ENCODE results near the gene GALNT13.

Gene GALNT13

GRCh38 chr2:154133823-154134222 lies 262.1 kb downstream of the GALNT13 start:
- DNase-seq, result no peak

- DNase-seq, result no peak
Observed at GRCh38 chr2:154140249-154141025, 268.7 kb downstream of the GALNT13 start.

- no peak for DNase-seq
Observed at GRCh38 chr2:154142480-154142879, 270.8 kb downstream of the GALNT13 start.

GRCh38 chr2:154143105-154143504 lies 271.4 kb downstream of the GALNT13 start:
- no peak for DNase-seq

- DNase-seq, result no peak
Observed at GRCh38 chr2:154158101-154158500, 286.4 kb downstream of the GALNT13 start.

GRCh38 chr2:154161286-154161685 lies 289.6 kb downstream of the GALNT13 start:
- DNase-seq, result no peak

GRCh38 chr2:154170400-154170799 lies 298.7 kb downstream of the GALNT13 start:
- no peak for DNase-seq

GRCh38 chr2:154173164-154173563 lies 301.4 kb downstream of the GALNT13 start:
- DNase-seq, result no peak

- DNase-seq, result no peak
Observed at GRCh38 chr2:154173919-154174318, 302.2 kb downstream of the GALNT13 start.

GRCh38 chr2:154182008-154182407 lies 310.3 kb downstream of the GALNT13 start:
- no peak for DNase-seq

- DNase-seq, result no peak
Observed at GRCh38 chr2:154187948-154188347, 316.2 kb downstream of the GALNT13 start.

- DNase-seq, result no peak
Observed at GRCh38 chr2:154189953-154190352, 318.2 kb downstream of the GALNT13 start.

- DNase-seq, result no peak
Observed at GRCh38 chr2:154193246-154193645, 321.5 kb downstream of the GALNT13 start.

- DNase-seq, result no peak
Observed at GRCh38 chr2:154194909-154195643, 323.4 kb downstream of the GALNT13 start.

GRCh38 chr2:154195644-154196195 lies 324.0 kb downstream of the GALNT13 start:
- no peak for DNase-seq

- DNase-seq, result no peak
Observed at GRCh38 chr2:154198866-154199265, 327.1 kb downstream of the GALNT13 start.

- DNase-seq, result no peak
Observed at GRCh38 chr2:154203206-154203605, 331.5 kb downstream of the GALNT13 start.

- DNase-seq, result no peak
Observed at GRCh38 chr2:154203902-154204301, 332.2 kb downstream of the GALNT13 start.

- no peak for DNase-seq
Observed at GRCh38 chr2:154207288-154208047, 335.7 kb downstream of the GALNT13 start.

- no peak for DNase-seq
Observed at GRCh38 chr2:154223726-154224125, 352.0 kb downstream of the GALNT13 start.

GRCh38 chr2:154226931-154227330 lies 355.2 kb downstream of the GALNT13 start:
- no peak for DNase-seq

GRCh38 chr2:154228566-154229280 lies 357.0 kb downstream of the GALNT13 start:
- no peak for DNase-seq

- DNase-seq, result no peak
Observed at GRCh38 chr2:154229966-154230365, 358.2 kb downstream of the GALNT13 start.

Data from RPMI8226 (cell line).